Upper lobe of left lung (tissue), 6 donors: ENCODE measurements around the gene LHX4. TPM values are rescaled to one million over a fixed set of nuclear protein-coding genes. Genes with fewer than 3 reads are reported as not detected.

Source experiments
- ATAC-seq, 2 donors: fragments of 200-7000 bp; cut with Tn5 transposase; one replicate each; pipeline ENCODE4 v1.9.1; 2022; ENCODE audit warnings: mild to moderate bottlenecking in 2 of 2, moderate library complexity in 2 of 2; ENCODE audit not compliant: low FRiP score in 2 of 2
- DNase-seq, 2 donors: peaks; one replicate each; pipeline ENCODE4 v3.0.0-alpha.2; 2019 to 2020
- H3K27ac ChIP-seq, 4 donors: fragments of 200-600 bp; sonication (generic); one replicate each; pipeline ENCODE4 v1.5.1; 2016 to 2019
- H3K27me3 ChIP-seq, 4 donors: fragments of 200-600 bp; sonication (generic); one replicate each; pipeline ENCODE4 v1.5.1; 2017 to 2019
- H3K36me3 ChIP-seq, 4 donors: fragments of 200-600 bp; sonication (generic); one replicate each; pipeline ENCODE4 v1.5.1; 2016 to 2019
- H3K4me1 ChIP-seq, 4 donors: fragments of 200-600 bp; sonication (generic); one replicate each; pipeline ENCODE4 v1.5.1; 2018 to 2019
- H3K4me3 ChIP-seq, 4 donors: fragments of 200-600 bp; sonication (generic); one replicate each; pipeline ENCODE4 v1.5.1; 2017 to 2019; ENCODE audit warnings: mild to moderate bottlenecking in 2 of 4, moderate library complexity in 1 of 4
- H3K9me3 ChIP-seq, 4 donors: fragments of 200-600 bp; sonication (generic); one replicate each; pipeline ENCODE4 v1.5.1; 2018 to 2019
- CTCF ChIP-seq, 6 experiments: fragments of 450-650 bp in 4 of 6; fragments of 200-600 bp in 2 of 6; sonication (generic) in 2 of 6; IDR thresholded peaks; one replicate each; pipeline ENCODE4 v1.5.1; 2016 to 2019; ENCODE audit warnings: antibody characterized with exemption in 6 of 6
- EP300 ChIP-seq, 4 donors: sonication (generic); formaldehyde crosslinking; IDR thresholded peaks; one replicate each; pipeline ENCODE4 v1.5.1; 2017; ENCODE audit warnings: antibody characterized with exemption in 4 of 4, control low read depth in 2 of 4
- POLR2A ChIP-seq, 4 donors: fragments of 450-650 bp; IDR thresholded peaks; one replicate each; pipeline ENCODE4 v1.5.1; 2016 to 2017; ENCODE audit warnings: antibody characterized with exemption in 4 of 4, mild to moderate bottlenecking in 2 of 4
- POLR2AphosphoS5 ChIP-seq, 2 donors: sonication (generic); formaldehyde crosslinking; IDR thresholded peaks; one replicate each; pipeline ENCODE4 v1.5.1; 2017; ENCODE audit warnings: antibody characterized with exemption in 2 of 2
- WGBS, 2 donors: methylation state at CpG; one replicate each; pipeline ENCODE4 v1.1.5; 2017 to 2018; 5-methylcytosine and 5-hydroxymethylcytosine counted together
- total RNA-seq, 6 donors: library from RNA; depleted of rRNA in 4 of 6; stranded (reverse); fragments of >200 nt in 4 of 6; gene quantifications; one replicate each; pipeline versions ENCODE4 v1.1.0 to v1.2.1, GENCODE V29; 2016 to 2021
- donor health status: DM: no; HTN: no; CAD: no; lungs with moderate emphysema.
- donor health status: DM: no; HTN: yes; CAD: no; lungs with severe emphysema.

Gene LHX4
- total RNA-seq, 6 donors from 2014 or later, result 0.17 to 1.0 (median 0.30) TPM; not detected in 3

- TF ChIP-seq CTCF (IDR thresholded peaks at IDR 0.05) (no peak), POLR2A (IDR thresholded peaks at IDR 0.05) (no peak), POLR2AphosphoS5 (IDR thresholded peaks at IDR 0.05) (no peak), EP300 (IDR thresholded peaks at IDR 0.05) (no peak)
- Histone ChIP-seq H3K36me3 (no peaks in the 10 kb centered on the region), H3K4me3 (no peak overlapping the region), H3K27ac (no peak overlapping the region), H3K4me1 (peaks cover 25 to 36% (median 29%) of the 10 kb centered on the region in 4 donors), H3K27me3 (peaks cover 0 to 73% (median 41%) of the 10 kb centered on the region in 4 donors), H3K9me3 (no peaks in the 10 kb centered on the region)
- no peak for DNase-seq
- no peak for ATAC-seq
- 15 to 21% methylated on average over 7 of the region's 7 CpGs for WGBS, 2 donors
Observed at GRCh38 chr1:180237869-180238476, 7.9 kb downstream of the LHX4 start.

GRCh38 chr1:180238675-180239074 is 8.6 kb downstream of the LHX4 start:
- DNase-seq, result no peak
- H3K36me3 ChIP-seq, result no peaks in the 10 kb centered on the region
- ATAC-seq, result no peak
- H3K27ac ChIP-seq, result no peak overlapping the region
- WGBS, 2 donors, result 20 to 25% methylated on average over 7 of the region's 7 CpGs
- peaks cover 18 to 29% (median 23%) of the 10 kb centered on the region in 4 donors for H3K4me1 ChIP-seq
- no peaks in the 10 kb centered on the region for H3K9me3 ChIP-seq
- TF ChIP-seq POLR2A (IDR thresholded peaks at IDR 0.05) (no peak), CTCF (IDR thresholded peaks at IDR 0.05) (no peak), EP300 (IDR thresholded peaks at IDR 0.05) (no peak), POLR2AphosphoS5 (IDR thresholded peaks at IDR 0.05) (no peak)
- H3K4me3 ChIP-seq, result no peak overlapping the region
- H3K27me3 ChIP-seq, result peaks cover 0 to 66% (median 35%) of the 10 kb centered on the region in 4 donors

GRCh38 chr1:180239145-180240096 is 9.4 kb downstream of the LHX4 start:
- Histone ChIP-seq H3K9me3 (no peaks in the 10 kb centered on the region), H3K4me3 (no peak overlapping the region), H3K36me3 (no peaks in the 10 kb centered on the region), H3K27me3 (peaks cover 0 to 60% (median 31%) of the 10 kb centered on the region in 4 donors), H3K27ac (no peak overlapping the region), H3K4me1 (peaks cover 12 to 23% (median 18%) of the 10 kb centered on the region in 4 donors)
- WGBS, 2 donors, result 11 to 13% methylated on average over 9 to 10 of the region's 10 CpGs
- no peak for TF ChIP-seq POLR2AphosphoS5 (IDR thresholded peaks at IDR 0.05)
- no peak for TF ChIP-seq EP300 (IDR thresholded peaks at IDR 0.05)
- no peak for TF ChIP-seq POLR2A (IDR thresholded peaks at IDR 0.05)
- no peak for TF ChIP-seq CTCF (IDR thresholded peaks at IDR 0.05)
- ATAC-seq (no peak), DNase-seq (no peak)

- DNase-seq (no peak), ATAC-seq (no peak)
- Histone ChIP-seq H3K4me3 (no peak overlapping the region), H3K36me3 (no peaks in the 10 kb centered on the region), H3K4me1 (peaks cover 0 to 1% (median 0%) of the 10 kb centered on the region in 4 donors), H3K9me3 (no peaks in the 10 kb centered on the region), H3K27me3 (peaks cover 0 to 35% (median 9%) of the 10 kb centered on the region in 4 donors), H3K27ac (no peak overlapping the region)
- TF ChIP-seq EP300 (IDR thresholded peaks at IDR 0.05), result no peak
- 68 to 73% methylated on average over 8 of the region's 8 CpGs for WGBS, 2 donors
Observed at GRCh38 chr1:180241716-180242544, 11.9 kb downstream of the LHX4 start.
